Activated CD4-positive, CD25-positive, alpha-beta regulatory T cell treated with anti-CD3 and anti-CD28 coated beads, Interleukin-2, amount 50 U/mL, for 24 hours (primary cell): ENCODE measurements around the gene TGM4.
"Not testable (repeated sequence)": the region's sequence is repeated elsewhere in the genome, so short reads cannot be mapped to it uniquely, and the experiment has no call there.

Experiments
- ATAC-seq, 2 donors: fragments of 150-1000 bp; cut with Tn5 transposase; one replicate each; pipeline ENCODE4 v1.10.0; 2021; ENCODE audit warnings: mild to moderate bottlenecking in 1 of 2, moderate library complexity in 1 of 2

The TGM4 gene

DNA sequence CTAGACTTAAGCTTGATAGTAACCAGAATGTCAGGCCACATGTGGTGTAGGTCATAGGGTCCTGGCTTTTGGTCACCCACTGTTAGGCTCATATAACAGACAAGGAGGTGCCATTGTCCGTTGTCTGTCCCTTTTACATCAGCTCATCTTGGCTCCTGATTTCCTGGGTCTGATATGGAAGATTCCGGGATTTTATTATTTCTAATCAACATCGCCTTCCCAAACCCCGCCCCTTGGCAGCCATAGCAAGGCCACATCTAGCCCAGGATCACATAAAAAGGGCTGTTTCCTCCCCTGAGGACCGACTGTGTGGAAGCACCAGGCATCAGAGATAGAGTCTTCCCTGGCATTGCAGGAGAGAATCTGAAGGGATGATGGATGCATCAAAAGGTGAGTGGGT lies at the start of gene TGM4:
TSS of gene TGM4 (plus strand) at position 301 of the 400 bp plus-strand sequence. CDS start at position 372, 71 bp downstream.
- ATAC-seq, result no peak

- no peak for ATAC-seq
Observed at GRCh38 chr3:44825264-44825925, 49.0 kb upstream of the TGM4 start.

DNA sequence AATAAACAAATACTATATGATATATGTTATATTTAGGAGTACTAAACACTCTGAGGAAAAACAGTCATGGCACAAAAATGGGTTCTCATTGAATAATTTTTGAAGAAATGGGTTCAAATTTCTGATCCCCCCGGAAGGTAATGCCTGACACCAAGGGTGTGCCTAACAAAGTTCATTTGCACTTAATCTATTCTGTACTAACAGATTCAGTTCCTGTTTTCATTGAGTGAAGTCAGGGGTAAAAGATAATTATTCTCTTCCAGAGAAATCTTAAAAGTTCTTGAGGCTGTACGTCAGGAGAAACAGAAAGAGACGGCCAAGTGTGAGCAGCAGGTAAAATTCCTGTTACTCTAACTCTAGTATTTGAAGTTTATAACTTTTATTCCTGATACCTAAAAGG lies 47.2 kb upstream of the TGM4 start:
- ATAC-seq, result no peak

DNA sequence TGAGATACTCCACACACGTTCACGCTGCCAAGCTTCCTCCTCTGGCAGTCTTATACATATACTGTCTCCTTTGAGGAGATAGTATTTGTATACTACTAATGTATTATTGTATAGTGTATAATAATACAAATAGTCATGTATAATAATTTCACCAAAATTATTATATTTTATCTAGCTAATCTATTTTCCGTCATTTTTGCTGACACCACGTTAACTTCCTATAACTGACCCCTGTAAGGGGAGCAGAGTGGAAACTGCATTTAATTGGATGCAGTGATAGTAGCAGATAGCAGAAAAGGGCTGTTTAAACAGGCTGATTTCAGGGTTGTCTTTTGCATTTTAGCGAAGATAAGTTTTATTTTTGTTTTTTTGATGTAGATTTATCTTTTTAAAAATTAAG lies 43.2 kb upstream of the TGM4 start:
- no peak for ATAC-seq

- ATAC-seq, result no peak
Observed at GRCh38 chr3:44832032-44832431, 42.4 kb upstream of the TGM4 start.

GRCh38 chr3:44832965-44833364 lies 41.4 kb upstream of the TGM4 start:
- ATAC-seq, result no peak

DNA sequence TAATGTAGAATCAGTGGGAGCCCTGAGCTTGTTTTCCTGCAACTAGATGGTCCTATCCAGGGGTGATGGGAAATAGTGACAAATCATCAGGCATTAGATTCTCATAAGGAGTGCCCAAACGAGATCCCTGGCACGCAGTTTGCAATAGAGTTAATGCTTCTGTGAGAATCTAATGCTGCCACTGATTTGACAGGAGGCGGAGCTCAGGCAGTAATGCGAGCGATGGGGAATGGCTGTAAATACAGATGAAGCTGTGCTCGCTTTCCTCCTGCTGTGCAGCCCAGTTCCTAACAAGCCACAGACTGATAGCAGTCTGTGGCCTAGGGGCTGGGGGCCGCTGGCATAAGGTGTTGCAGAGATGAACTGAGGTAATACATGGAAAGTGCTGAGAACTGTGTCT lies 41.0 kb upstream of the TGM4 start:
- ATAC-seq, result no peak

GRCh38 chr3:44835684-44836083 lies 38.7 kb upstream of the TGM4 start:
- no peak for ATAC-seq

DNA sequence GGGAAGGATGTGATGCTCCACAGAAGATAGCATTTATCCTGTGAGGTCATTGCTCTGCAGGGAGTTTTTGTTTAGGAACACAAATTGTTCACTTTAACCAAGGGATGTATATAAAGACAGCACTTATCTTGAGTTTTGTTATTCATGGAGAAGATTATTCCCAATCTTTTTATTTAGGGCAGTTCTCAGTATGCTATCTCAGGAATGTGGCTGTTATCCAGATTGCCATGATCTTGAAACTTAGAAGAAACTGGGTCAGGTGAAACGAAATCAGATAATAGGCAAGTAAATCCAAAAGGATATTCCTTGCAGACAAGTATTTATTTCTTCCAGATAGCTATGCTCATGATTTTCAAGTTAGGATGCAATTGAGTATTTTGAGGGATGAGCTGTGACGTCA lies 32.0 kb upstream of the TGM4 start:
- ATAC-seq, result no peak

DNA sequence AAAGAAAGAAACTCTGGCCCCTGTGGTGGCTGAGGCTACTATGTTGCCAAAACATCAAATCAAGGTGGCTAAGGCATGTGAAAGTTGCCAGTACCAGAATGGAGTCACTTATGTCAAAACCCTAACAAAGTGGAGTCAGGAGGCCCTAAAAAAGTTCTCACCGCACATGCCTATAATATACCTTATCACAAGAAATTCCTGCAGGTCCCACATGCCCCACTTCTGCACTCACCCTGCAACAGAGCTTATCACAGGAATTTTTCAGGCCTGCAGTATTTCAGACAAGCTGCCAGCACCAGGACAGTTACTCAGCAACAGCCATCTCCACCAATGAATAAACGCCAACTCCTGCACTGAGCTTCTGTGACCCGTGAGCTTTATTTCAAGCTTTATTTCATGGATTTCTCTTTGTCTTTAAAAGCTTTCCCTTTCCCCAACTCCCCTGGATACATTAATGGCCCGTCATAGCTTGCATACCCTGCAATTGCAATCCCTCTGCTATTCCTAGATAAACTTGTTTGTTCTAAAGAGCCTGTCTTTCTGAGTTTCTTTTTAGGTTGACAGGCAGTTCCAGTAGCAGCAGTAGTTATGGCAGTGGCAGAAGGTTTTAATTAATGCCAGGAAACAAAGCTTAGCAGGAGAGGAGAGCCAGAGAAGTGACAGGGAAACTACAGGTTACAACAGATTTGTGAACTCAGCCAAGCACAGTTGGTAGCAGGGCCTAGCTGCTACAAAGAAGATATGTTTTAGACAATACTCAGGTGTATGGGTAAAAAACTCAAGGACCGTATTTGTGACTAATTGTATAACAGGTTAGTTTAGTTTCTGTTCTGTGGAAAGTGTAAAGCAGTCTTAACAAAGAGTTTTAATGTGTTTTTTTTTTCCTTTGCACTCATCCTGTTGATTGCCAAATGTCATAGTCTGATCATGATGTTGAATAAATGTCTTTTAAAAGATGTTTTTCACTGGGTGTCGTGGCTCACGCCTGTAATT lies 28.6 kb upstream of the TGM4 start:
- no peak for ATAC-seq

DNA sequence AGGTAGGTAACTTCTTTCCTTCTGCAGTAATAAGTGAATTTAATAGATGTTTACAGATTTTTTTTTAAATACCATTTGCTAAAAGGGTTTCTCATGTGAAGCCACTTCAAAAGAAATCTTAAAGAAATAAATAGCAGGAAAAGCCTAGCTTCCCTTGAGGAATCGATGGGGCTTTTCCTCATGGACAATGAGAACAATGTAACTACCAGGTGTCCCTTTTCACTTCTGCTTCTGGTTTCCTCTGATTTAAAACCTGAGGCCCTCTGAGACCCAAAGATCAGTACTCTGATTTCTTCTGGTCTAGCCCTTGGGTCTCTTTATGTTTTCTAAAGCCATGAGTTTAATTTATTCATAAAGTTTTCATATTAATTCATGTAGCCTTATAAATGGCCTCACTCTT lies 25.8 kb upstream of the TGM4 start:
- no peak for ATAC-seq

DNA sequence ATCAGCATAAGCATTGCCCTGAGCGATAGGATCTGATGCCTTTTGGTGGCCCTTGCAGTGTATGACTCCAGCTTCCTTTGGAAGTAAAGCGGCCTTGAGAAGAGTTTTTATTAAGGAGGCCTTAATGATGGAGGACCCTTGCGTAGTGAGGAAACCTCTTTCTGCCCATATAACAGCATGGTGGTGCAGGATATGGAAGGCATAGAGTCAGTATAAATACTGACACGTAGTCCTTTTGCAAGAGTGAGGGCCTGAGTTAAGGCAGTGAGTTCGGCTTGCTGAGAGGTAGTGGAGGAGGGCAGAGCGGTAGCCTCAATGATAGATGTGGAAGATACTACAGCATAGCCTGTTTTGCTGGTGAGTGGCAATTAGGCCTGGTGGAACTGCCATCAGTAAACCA lies 17.7 kb upstream of the TGM4 start:
- not testable (repeated sequence) for ATAC-seq

GRCh38 chr3:44860117-44860516 lies 14.3 kb upstream of the TGM4 start:
- no peak for ATAC-seq

DNA sequence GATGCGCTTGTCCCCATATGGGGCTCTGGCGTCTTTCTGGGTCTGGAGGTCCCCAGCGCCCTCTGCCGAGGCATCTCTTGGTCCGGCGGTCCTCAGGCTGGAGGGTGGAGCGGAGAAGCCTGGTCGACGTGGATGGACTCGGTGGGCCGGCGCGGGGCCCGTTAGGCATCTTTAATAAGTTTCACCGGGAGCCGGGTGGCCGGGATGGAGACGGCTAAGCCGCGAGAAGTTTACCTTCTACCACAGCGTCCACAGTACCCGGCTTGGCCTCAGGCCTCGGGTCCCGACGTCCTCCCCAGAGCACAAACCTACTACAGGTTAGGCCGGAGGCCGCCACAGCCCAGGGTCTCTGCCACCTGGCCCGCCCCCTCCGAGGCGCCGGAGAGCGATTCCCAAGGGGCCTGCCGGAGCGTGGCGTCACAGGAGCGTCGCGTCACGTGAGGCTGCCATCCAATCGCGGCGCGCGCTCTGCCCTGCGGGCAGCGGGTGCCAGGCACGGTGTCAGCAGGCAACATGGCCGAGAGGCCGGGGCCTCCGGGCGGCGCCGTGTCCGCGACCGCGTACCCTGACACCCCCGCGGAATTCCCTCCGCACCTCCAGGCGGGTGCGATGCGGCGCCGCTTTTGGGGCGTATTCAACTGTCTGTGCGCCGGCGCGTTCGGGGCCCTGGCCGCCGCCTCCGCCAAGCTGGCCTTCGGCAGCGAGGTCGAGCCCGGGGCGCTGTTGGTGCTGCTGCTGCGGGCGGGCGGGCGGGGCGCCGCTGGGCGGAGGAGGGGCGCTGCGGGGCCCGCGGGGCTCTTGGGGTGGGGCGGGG lies 12.8 kb upstream of the TGM4 start, which contains the start of gene TMEM42:
TSS of gene TMEM42 (plus strand) at position 501 of the 814 bp plus-strand sequence. CDS start at position 514, 13 bp downstream.
- peak; percentile 97 to 98 for ATAC-seq

DNA sequence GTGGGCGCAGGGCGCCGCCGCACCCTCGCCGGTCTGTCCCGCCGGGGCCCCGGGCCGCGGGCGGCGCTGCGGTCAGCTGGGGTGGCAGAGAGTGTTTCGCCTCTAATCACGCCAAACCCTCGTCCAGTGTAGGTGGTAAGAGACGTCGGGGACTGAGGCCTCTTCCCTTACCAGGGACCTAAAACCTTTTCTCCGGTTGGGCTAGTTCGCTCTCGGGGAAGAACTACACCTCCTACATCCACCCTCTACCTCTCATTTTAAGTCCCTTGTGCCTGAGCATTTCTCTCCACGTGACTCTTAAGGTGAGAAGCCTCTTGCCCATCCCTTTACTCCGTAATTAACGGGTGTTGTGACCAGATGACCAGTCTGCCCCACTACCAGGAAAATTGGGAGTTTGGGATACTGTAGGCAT lies 12.2 kb upstream of the TGM4 start:
- peak in 1 of 2 donors; percentile 18 for ATAC-seq

DNA sequence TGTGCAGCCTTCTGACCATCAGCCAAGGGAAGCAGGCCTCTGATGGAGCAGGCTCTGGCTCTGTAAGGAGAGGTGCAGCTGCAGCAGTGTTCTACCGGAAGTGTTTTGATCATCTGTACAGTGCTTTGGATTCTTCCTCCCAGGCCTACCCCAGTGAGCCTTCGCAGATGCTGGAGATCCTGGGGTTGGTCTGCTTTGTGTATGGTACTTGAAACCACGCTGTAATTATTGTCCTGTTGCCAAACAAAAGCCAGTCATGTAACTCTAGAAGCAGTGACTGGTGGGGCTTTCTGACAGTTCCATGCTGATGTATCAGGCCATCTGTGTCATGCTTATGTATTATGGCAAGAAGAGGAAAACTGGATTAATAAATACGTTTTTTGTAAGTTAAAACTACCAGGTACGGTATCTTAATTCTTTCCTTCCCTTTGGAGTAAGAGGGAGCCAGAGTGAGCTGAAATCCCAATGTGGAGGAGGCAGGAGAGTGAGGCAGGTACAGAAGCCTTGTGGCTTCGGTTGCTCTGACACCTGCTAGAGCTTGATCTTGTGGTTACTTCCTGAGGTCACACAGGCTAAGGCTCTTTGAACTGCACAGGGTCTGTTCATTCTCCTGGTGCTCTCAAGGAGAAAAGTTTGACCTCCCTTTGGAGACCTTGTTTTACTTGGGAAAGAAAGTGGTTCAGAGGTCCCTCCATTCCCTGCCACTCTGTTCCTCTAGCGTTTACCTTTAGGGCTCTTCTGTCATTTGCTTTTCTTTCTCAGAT lies 9.0 kb upstream of the TGM4 start:
- no peak for ATAC-seq

GRCh38 chr3:44867421-44868111 lies 6.8 kb upstream of the TGM4 start:
- no peak for ATAC-seq

DNA sequence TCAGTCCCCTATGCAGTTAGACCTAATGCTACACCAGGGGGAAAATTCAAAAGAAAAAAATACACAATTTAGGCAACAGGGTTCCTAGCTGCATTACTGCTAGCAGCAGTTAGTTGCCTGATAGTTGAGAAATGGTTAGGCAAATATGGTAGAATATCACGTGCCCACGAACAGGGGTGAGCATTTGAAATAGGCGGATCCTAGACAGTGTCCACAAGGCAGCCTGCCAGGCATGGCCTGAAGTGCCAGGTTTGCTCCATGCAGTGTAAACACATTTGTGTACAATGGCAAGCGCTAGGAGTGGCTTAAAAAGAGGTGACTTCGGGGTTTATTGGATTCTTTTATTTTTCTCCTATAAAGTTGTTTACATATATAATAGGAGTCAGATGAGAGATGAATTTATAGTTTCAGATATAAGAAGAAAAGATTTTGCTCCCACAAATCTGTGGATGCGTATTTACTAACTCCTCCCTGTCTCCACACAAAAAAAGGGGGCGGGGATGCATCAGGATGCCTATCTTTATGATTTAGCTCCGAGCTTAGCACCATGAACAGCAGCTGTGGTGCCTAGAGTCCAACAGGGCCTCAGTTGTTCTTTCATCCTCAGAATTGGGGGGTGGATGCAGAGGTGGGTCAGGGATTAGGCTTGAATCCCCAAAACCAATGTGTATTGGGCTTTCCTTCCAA lies 3.9 kb upstream of the TGM4 start:
- no peak for ATAC-seq

DNA sequence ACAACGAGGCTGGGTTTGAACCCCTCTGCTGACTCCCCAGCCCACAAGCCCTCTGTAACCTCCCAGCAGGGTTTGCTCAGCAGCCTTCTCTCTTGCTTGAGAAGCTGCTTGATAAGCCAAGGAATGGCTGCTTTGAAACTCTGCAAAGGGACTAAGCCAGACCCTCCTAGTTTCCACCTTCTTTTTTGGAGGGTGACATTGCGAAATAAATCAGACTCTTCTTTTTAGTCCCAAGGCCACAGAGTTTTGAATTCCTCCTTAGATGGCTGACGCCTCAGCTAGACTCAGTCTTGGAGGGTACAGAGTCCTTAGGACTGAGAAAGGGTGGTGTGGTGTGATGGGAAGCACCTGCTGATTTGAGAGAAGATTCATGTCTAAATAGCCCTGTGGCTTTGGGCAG lies 1.2 kb downstream of the TGM4 start:
- ATAC-seq, result no peak

DNA sequence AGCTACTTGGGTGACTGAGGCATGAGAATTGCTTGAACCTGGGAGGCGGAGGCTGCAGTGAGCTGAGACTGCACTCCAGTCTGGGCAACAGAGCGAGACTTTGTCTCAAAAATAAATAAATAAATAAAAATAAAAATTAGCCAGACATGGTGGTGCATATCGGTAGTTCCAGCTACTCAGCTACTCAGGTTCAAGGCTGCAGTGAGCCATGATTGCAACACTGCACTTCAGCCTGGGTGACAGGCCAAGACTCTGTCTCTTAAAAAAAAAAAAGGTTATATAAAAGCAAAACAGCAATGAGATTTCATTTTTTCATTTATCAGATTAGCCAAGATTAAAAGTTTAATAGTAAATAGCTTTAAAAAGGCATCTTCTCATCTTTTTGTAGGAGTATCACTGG lies 2.9 kb downstream of the TGM4 start:
- ATAC-seq, result no peak

- no peak for ATAC-seq
Observed at GRCh38 chr3:44880284-44880683, 5.9 kb downstream of the TGM4 start.
